ENCODE results near the gene MRPL38.

The MRPL38 gene

DNA sequence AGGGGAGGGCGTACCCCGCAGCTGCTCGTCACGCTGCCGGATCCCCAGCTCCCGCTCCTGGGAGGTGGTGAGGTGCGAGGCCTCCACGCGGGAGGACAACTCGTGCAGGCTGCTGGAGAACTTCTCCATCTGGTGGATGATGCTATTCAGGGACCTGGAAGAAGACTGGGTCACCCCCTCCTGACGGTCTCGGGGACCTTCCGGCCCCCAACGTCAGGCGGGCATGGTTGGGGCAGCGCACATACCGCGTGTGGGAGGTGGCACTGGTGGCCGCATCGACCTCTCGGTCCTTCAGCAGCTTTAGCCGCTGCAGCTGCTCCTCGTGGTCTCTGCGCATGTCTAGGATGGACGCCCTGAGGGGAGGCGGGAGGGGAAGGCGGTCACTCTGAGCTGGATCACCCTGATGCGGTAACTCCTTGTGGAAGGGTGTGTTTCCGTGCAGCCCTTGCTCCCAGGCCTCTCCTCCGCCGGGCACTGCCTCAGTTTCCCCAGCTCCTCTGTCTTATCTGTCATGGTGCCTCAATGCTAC lies 13.3 kb upstream of the MRPL38 start:
- no peak for DNase-seq

GRCh38 chr17:75917141-75917916 lies 12.6 kb upstream of the MRPL38 start:
- DNase-seq = no peak

- no peak for DNase-seq
Observed at GRCh38 chr17:75915268-75915667, 10.6 kb upstream of the MRPL38 start.

DNA sequence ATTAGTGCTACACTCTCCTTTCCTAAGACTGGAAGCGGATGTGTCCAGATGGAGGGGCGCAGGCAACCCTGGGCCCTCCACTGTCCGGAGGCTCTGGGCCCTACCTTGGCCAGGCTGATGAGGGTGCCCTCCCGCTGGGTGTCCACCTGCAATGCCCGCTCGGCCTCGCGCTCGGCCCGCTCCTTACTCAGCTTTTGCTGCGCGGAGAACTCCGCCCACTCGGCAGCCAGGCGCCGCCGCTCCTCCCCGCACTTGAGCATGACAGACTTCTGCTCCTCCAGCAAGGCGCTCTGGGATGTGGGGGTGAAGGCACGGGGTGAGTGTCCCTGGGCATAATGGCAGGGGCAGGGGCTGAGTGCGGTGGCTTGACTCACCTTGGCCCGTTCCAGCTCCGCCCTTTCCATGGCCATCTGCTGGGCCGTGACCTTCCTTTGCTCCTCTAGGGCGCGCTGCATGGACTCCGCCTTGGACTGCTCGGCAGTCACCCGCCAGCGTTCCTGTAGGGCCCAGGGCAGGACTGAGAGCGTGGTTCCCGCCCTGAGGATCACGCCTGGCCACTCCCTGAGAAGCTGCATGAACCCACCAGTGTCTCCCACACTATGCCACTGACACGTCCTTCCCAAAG lies 10.1 kb upstream of the MRPL38 start:
- no peak for DNase-seq

GRCh38 chr17:75913537-75914210 lies 9.0 kb upstream of the MRPL38 start:
- DNase-seq = no peak

DNA sequence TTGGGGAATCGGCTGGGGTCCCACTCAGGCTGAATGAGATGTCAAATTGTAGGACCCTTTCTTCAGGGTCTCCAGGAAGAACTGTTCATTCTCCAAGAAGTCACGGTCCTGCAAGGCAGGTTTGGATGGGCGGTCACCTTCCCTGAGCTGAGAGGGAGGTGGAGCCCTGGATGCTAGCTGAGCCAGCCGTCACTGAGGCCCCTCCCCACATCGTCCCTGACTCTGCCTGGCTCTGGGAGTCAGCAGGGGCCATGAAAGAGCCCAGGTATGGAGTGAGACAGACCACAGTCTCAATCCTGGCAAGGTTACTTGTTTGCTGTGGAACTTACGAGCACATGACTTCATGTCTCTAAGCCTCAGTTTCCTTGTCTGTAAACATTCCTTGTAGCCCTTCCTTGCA lies 6.0 kb upstream of the MRPL38 start:
- DNase-seq = no peak

DNA sequence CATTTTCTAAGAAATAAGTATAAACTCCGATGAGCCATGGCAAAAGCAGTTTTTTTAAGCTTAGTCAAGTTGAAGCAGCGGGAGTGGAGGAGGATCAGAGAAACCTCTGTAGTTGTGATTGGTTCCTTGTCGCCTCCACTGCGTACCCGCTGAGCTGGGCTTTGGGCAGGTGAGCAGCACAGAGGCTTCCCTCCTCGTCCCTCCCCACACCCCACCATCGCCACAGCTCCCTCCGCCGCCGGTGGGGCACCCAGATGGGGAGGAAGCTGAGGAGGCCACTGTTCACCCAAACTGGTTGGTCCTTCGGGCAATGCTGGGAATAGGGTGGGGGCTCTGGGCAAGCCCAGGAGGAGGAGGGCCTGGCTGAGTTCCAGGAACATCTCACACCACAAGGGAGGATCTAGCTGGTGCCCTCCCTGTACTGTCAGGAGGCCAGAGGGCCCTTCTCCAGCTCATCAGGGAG lies 5.2 kb upstream of the MRPL38 start:
- DNase-seq = no peak

GRCh38 chr17:75909051-75909811 lies 4.5 kb upstream of the MRPL38 start:
- DNase-seq = peak; percentile 18

GRCh38 chr17:75908201-75908600 lies 3.5 kb upstream of the MRPL38 start:
- no peak for DNase-seq

DNA sequence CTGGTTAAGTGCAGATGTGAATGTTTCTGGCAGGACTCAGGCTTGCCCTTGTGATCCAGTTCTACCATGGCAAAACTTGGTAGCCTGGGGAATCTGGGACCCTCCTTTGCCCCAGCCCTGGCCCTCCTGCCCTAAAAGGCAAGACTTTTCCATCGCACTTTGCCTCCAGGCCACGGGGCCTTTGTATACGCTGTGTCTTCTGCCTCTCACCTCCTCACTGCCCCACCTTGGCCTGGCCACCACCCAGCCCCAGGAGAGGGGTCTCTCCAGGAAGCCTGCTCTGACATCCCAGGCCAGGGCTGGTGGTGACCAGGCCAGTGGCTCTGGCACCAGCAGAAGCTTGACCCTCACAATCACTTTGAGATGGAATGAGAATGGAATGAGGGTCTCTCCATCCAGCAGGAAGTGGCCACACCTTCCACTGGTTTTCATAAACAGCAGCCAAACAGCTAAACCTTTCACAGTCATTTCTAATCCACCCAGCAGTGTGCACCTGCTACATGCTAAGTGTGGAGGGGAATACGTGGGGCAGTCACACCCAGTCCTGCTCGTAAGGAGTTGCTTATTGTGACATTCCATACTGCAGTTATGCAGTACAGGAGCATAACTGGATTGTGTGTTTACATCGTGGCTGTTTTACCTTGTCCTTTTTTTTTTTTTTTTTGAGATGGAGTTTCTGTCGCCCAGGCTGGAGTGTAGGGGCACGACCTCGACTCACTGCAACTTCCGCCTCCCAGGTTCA lies 1.6 kb upstream of the MRPL38 start:
- no peak for DNase-seq

- DNase-seq = no peak
Observed at GRCh38 chr17:75902406-75902805, 2.3 kb downstream of the MRPL38 start.

GRCh38 chr17:75901727-75902126 lies 3.0 kb downstream of the MRPL38 start:
- no peak for DNase-seq

- no peak for DNase-seq
Observed at GRCh38 chr17:75900691-75901533, 3.8 kb downstream of the MRPL38 start.

DNA sequence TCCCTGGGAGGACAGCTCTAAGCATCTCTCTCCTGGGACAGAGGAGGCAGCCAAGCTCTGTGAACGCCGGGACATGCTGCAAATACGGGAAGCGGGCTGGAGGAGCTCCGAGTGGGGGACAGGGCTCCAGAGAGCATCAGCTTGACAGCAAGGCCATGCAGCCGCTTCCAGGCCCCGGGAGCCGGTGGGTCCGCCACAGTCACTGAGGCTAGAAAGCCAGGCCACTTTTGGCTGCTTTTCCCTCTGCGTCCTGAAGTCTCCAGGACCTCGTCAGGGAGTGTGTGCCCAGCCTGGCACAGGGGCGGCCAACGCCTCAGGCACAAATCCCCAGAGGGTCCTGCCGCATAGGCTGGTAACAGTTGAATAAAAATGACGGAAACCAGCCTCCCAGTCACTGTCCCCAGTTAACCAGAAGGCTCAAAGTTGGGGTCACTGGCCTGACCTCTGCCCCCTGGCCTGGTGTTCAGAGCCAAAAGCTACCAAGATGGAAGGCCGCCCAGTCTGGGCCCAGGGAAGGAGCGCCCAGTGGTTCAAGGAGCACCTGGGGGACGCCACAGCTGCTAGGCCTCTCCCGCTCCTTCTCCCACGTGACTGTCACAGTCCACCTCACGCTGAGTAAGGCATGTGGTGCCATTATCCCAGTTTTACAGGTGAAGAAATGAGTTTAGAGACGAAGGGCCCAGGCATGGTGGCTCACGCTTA lies 4.8 kb downstream of the MRPL38 start:
- DNase-seq = no peak

GRCh38 chr17:75899353-75899752 lies 5.3 kb downstream of the MRPL38 start:
- DNase-seq = no peak

DNA sequence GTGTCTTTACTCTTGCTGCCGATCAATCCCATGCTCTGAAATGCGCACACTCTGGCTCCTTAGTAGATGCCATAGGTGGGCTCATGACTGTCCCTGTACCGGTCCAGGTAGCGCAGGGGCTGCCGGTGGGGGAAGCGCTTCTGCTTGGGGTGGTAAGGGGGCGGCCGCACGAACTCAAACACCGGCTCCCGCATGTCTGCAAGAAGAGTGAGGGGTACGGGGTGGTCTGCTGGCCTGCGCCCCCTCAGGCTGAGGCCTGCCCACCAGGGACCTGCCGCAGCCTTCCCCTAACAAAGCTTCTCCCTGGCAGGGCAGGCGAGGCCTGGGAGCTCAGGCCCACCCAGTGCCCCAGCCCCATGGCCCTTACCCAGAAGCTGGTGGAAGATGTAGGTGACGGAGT lies 5.9 kb downstream of the MRPL38 start:
- no peak for DNase-seq

- DNase-seq = no peak
Observed at GRCh38 chr17:75898065-75898464, 6.6 kb downstream of the MRPL38 start.

DNA sequence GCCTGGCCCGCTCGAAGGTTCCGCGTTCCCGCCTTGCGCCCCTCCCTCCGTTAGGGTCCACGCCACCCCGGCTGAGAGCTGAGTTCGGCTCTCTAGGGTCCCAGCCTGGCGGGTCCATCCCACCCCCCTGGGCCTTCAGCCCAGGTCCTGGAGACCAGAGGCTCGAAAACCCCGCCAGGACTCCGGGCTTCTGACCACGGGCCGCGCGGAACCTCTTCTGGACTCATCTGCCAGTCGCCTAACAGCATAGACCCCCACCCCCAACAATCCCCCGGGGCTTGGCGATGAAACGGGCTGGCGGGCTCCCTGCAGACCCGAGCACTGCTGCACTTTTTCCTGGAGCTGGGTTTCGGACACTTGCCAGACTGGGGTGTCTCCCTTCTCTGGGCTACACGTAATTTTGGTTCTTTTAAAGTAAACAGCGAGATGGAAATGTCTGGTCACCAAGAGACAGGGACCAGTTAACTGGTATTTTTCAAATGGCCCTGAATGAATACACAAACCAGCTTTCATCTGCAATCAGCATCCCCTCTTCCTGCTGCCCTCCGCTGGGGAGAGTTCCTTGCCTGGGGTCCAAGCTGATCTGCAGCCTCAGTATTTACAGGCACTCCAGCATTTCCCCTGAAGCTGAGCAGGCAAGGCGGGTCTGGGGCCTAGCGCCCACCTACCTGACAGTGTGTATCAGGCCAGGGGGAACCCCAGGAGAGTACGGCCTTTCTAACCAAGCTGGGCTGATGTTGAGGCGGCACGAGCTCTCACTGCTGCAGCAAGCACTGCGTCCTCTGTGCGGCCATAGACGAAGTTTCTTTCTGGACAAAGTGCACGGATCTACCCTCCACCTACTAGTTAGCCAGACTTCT lies 7.3 kb downstream of the MRPL38 start:
- no peak for DNase-seq

DNA sequence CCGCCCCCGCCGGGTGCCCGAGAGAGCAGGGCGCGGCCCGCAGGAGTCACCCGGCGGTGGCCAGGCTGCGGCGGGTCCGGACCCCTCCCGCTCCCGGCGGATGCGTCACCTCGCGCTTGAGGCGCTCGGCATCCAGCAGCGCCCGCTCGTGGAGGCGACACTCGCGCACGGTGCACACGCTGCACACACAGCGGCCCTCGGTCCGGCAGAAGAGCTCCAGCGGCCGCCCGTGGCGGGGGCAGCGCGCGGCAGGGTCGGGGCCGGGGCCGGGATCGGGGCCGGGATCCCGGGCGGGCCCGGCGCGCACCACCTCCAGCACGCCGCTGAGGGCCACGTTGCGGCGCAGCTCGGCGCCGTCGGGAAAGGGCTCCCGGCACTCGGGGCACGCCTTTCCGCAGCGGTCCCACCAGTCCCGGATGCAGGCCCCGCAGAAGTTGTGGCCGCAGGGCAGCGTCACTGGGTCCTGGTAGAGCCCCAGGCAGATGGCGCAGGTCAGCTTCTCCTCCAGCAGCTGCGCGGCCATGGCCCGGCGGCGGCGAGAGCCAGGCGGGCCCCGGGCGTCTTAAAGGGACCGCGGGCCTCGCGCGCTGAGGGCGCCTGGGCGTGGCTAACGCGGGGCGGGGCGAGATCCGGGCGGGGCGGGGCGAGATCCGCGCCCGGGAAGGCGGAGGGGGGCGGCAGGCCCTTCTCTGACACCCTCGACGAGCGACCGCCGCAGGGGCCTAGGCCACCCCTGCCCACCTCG lies 8.1 kb downstream of the MRPL38 start, which contains the start of gene TRIM65:
Gene TRIM65, minus strand, starts transcription at position 537 of the 745 bp plus-strand sequence. Its CDS starts 14 bp downstream, at position 523.
- DNase-seq = peak; percentile 44

All from NCI-H526 treated with DMSO at 0.1 percent for 48 hours (cell line).